GM10248 (cell line): ENCODE measurements around the gene HSD3B7.
"Not testable (repeated sequence)": the region's sequence is repeated elsewhere in the genome, so short reads cannot be mapped to it uniquely, and the experiment has no call there.

Source experiments
- CTCF ChIA-PET: fragments of 300-600 bp; sonication (Branson Sonifier 250); formaldehyde crosslinking; extraction: SDS; loops from one replicate; lab custom pipeline; 2021; ENCODE audit warnings: antibody characterized with exemption; lab: Yijun Ruan, JAX
- POLR2A ChIA-PET: fragments of 350-650 bp; sonication (Branson Sonifier 250); formaldehyde crosslinking; extraction: SDS; loops from one replicate; lab custom pipeline; 2020; ENCODE audit warnings: antibody characterized with exemption; lab: Yijun Ruan, JAX
- DNase-seq: peaks from one replicate; pipeline ENCODE4 v3.0.0; 2012; ENCODE audit errors: extremely low spot score
- CTCF ChIP-seq: IDR thresholded peaks from 2 replicates; pipeline ENCODE4 v1.5.1; 2012; ENCODE audit warnings: mild to moderate bottlenecking, low read depth; ENCODE audit errors: extremely low read depth, missing control alignments, control extremely low read depth

The HSD3B7 gene

GRCh38 chr16:31010585-31011325, 25.7 kb downstream of the HSD3B7 start, which contains the start of gene STX1B:
Gene STX1B, minus strand, starts transcription at chr16:31010638. Its CDS starts 242 bp downstream, at chr16:31010396.
- no peak for TF ChIP-seq CTCF
- POLR2A ChIA-PET, result no interaction called here
- DNase-seq, result no peak
- CTCF ChIA-PET, result no interaction called here

GRCh38 chr16:31011815-31012214, 26.8 kb downstream of the HSD3B7 start:
- DNase-seq, POLR2A ChIA-PET: not testable (repeated sequence)
- CTCF ChIA-PET, result interaction anchor here (1.6 kb wide), 1 partner anchor 27 kb away, joined by 4 read pairs; the partner anchor contains the start of gene HSD3B7

GRCh38 chr16:31013292-31013691, 28.3 kb downstream of the HSD3B7 start:
- POLR2A ChIA-PET, DNase-seq: not testable (repeated sequence)
- CTCF ChIA-PET, result interaction anchor here (0.8 kb wide), 1 partner anchor 60 kb away, joined by 3 read pairs; the partner anchor contains the start of gene ZNF668

GRCh38 chr16:31016018-31016417, 31.0 kb downstream of the HSD3B7 start:
- POLR2A ChIA-PET, result interaction anchor here (0.7 kb wide), 1 partner anchor 119 kb away, joined by 4 read pairs; no protein-coding TSS in a partner anchor
- CTCF ChIA-PET, result interaction anchor here (2.1 kb wide), 1 partner anchor 13 kb away, joined by 7 read pairs; no protein-coding TSS in a partner anchor
- no peak for DNase-seq
- TF ChIP-seq CTCF, result no peak

- CTCF ChIA-PET, DNase-seq, POLR2A ChIA-PET: not testable (repeated sequence)
Observed at GRCh38 chr16:31017756-31018155, 32.7 kb downstream of the HSD3B7 start.

GRCh38 chr16:31020536-31020935, 35.5 kb downstream of the HSD3B7 start:
- DNase-seq, result no peak
- ChIA-PET POLR2A (no interaction called here), CTCF (no interaction called here)
- TF ChIP-seq CTCF, result no peak

GRCh38 chr16:31022544-31023251, 37.7 kb downstream of the HSD3B7 start:
- DNase-seq, result no peak
- POLR2A ChIA-PET, result interaction anchor here (0.6 kb wide), 1 partner anchor 20 kb away, joined by 3 read pairs; no protein-coding TSS in a partner anchor
- CTCF ChIA-PET, result interaction anchor here (1.0 to 3.0 kb wide), 5 partner anchors 23 to 120 kb away, joined by 3 to 11 read pairs (median 4); partner anchors contain the start of gene HSD3B7
- no peak for TF ChIP-seq CTCF

- ChIA-PET CTCF (interaction anchor here (1.0 to 3.0 kb wide), 5 partner anchors 23 to 119 kb away, joined by 3 to 11 read pairs (median 4); partner anchors contain the start of gene HSD3B7), POLR2A (interaction anchor here (0.6 kb wide), 1 partner anchor 21 kb away, joined by 3 read pairs; no protein-coding TSS in a partner anchor)
Observed at GRCh38 chr16:31023252-31023602, 38.2 kb downstream of the HSD3B7 start.

More at GRCh38 chr16:31023252-31023602, 38.2 kb downstream of the HSD3B7 start:
- no peak for DNase-seq
- TF ChIP-seq CTCF, result no peak
